LNCAP (cell line): Measurements from ENCODE around the gene HHEX.

ENCODE experiments used
- TF ChIP-seq, protein P1 (sequence below): fragments of 450-650 bp; IDR thresholded peaks from 2 replicates; pipeline ENCODE4 v1.5.1; 2017; ENCODE audit warnings: mild to moderate bottlenecking

HHEX gene

DNA sequence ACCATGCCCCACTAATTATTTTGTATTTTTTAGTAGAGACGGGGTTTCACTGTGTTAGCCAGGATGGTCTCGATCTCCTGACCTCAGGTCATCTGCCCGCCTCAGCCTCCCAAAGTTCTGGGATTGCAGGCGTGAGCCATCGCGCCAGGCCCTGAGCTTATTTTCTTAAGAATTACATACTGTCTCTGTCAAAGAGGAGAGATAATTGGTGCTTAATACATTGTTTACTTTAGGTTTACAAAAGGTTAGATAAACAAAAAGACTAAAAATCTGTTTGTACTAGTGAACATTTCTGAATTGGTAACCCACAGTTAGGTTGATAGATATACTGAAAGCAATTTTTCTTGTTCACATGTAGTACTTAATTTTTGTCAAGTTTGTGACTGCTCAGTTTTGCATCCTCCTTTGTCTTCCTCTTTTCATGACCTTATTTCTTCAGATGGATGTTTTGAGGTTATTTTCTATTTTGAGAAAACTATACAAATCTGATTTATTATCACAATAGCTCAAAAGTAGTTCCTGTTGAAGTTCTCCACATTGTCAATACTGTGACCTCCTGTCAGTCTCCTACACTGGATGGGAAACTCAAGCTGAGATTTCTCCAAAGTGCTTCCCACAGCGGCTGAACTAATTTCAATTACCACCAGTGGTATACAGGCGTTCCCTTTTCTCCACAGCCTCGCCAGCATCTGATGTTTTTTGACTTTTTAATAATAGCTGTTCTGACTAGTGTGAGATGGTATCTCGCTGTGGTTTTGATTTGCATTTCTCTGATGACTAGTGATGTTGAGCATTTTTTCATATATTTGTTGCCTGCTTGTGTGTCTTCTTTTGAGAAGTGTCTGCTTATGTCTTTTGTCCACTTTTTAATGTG, 22.5 kb downstream of the HHEX start:
- TF ChIP-seq, protein P1, sequence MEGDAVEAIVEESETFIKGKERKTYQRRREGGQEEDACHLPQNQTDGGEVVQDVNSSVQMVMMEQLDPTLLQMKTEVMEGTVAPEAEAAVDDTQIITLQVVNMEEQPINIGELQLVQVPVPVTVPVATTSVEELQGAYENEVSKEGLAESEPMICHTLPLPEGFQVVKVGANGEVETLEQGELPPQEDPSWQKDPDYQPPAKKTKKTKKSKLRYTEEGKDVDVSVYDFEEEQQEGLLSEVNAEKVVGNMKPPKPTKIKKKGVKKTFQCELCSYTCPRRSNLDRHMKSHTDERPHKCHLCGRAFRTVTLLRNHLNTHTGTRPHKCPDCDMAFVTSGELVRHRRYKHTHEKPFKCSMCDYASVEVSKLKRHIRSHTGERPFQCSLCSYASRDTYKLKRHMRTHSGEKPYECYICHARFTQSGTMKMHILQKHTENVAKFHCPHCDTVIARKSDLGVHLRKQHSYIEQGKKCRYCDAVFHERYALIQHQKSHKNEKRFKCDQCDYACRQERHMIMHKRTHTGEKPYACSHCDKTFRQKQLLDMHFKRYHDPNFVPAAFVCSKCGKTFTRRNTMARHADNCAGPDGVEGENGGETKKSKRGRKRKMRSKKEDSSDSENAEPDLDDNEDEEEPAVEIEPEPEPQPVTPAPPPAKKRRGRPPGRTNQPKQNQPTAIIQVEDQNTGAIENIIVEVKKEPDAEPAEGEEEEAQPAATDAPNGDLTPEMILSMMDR, result no peak

DNA sequence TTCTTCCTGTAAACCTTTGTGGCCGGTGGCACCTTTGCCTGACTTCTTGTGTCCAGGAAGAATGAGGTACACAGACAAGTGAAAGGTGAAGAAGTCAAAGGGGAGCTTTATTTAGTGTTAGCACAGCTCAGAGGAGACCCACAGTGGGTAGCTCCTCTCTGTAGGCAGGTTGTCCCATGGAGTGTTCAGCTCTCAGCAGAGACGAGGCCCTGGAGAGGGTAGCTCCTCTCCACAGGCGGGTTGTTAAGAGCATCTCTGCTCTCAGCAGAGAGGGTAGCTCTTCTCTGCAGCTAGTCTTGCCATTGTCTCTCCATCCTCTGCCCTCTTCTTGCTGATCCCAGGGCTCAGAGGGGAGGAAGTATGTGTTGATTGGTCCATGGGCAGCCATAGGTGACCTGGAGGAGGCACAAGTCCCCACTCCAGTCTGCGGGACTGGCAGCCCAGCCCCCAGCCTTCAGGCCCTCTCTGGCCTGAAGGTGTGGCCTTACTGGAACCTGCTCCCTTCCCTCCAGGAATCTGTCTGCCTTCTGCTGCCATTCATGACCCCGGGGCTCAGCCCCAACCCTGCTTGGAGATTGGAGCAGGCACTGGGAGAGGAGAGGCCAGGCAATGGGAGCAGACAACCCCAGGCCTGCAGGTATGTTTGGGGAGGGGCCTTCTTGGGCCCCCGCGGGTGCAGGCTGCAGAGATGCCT, 24.5 kb downstream of the HHEX start:
- TF ChIP-seq, protein P1, result no peak

DNA sequence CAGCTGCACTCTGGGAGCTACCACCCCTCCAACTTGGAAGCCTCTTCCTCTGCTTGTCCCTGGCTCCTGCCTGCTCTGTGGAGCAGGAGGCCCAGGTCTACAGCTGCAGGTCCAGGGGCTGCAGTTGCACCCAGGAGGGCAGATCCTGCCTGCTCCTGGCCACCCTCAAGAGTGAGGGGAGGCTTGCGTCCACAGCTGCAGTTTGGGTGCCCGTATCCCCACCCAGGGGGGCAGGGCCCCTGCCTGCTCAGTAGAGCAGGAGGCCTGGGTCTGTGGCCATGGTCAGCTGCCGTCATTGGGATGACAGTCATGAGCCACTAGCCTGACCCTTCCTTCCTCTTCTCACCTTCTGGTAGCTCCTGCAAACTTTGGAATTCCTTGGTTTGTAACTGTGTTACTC, 25.1 kb downstream of the HHEX start:
- TF ChIP-seq, protein P1, result no peak

DNA sequence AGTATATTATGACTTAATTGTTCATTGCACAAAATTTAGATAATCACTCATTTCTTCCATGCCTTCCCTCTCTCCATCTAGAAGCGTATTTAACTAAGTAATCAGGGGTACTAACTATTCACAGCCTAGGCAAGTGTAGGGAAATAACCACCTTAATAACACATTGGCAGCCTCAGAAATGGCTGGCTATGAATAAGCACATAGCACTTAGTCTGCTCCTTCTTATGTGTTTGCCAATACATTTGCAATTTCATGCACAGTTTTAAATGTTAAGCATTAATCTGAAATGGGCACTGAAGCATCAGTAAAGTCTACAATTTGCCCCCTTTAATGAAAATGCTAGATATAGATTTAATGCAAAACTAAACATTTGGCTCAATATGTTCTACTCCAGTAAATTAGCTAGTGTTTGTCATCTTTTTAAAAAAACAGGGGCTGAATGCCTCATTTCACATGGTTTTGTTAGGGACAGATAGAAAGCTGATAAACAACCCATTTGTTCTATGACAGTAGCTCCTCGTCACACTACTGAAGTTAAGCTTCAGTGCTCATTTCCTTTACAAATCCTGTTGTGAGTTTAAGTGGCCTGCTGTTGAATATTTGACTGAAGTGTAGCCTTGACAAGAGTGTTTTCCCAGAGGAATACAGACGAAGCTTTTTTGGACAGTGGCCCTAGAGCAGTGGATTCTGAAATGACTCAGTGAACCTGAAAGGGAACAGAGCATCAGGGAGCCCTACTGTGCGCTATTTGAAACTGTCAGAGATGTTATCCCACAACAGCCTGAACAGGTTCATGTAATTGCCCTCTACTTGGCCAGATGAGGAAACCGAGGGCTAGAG, 30.5 kb downstream of the HHEX start:
- TF ChIP-seq, protein P1, result no peak

DNA sequence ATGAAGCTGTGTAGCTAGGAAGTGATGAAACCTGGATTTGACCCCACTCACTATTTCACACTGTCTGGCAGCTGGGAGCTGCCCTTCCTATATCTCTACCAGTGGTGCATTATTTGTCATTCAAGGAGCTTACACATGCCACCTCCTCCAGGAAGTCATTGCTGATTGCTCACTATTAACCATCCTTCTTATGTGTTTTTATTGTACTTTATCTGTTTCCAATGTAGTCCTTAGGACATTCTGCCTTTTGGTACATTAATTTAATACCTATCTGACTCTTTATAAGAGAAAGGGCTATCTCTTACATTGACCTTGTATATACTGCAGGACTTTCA, 31.0 kb downstream of the HHEX start:
- TF ChIP-seq, protein P1, result no peak

DNA sequence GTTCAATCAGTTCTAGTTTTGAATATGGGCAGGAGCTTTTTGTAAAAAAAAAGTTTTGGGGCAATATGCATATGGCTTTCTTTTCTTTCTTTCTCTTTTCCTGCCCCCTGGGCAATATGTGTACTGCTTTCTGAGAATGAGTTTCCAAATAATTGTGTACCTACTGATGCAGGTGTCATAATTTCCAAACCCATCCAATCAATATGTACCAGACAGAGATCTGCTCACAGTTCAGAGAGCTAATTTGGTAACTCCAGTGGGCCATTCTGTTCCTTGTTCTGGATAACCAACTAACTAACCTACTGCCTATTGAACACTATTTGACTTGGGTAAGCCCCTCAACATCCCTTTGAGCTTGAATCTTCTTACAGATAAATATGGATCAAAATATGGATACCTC, 32.6 kb downstream of the HHEX start:
- TF ChIP-seq, protein P1, result no peak

DNA sequence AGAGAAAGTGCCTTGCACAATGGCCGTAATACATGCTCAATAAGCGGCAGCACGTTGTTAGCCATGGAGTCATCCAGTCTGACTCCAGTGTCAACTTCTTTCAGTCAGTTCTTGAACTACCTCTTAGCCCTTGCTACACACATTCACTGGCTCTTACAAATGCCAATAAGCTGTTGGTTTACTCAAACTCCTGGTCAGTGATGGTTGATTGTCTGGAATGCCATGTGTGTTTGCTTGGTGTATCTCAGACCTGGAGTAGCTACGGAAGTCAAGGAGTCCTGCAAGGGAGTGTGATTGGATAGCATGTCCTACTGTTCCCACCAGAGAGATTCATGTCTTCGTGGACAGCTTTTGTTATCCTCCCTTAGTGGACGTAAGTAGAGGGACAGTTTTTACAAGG, 37.4 kb downstream of the HHEX start:
- TF ChIP-seq, protein P1, result no peak
